ENCODE measurements around the gene SH3BP2.

SH3BP2 gene

DNA sequence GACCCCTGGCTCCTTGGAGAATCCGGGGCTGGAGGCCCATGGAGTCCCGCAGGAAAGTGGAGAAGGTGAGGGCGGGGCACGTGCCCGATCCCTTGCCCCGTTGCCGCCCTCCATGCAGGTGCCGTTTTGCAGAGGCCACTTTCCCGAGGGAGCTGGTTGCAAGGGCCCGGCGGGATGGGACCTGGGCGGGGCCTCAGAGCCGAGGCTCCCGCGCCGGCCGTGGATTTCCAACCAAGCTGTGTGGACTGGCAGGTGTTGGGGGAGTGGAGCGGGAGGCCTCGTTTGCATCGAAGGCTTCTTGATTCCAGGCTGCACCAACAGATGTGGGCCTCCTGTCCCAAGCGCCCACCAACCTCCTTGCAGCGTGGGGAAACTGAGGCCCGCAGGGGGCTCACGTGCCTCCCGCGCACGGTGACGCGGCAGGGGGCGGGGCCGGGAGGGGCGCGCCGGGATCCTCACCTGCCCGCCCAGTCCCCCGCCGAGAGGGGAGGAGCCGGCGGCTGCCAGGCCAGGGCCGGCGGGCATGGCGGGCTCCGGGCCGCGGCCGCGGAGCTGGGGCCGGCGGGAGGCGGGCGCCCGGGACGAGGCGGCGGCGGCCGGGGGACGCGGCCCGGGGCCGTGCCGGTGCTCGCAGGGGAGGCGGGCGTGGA, 24.9 kb downstream of the SH3BP2 start:
- Histone ChIP-seq H3K9ac (ENCODE audit: low read length) (peak overlapping the region; percentile 88), H3K4ac (ENCODE audit: low read depth, low read length) (peak overlapping the region; percentile 74), H3K36me3 (ENCODE audit: control insufficient read depth in 1 of 2, insufficient read depth in 2 of 2, low read length in 2 of 2) (peaks cover 11 to 15% of the 10 kb centered on the region in 2 experiments), H3K4me3 (ENCODE audit: low read depth, low read length) (peak overlapping the region; percentile 85), H2AK5ac (ENCODE audit: low read length) (no peak overlapping the region), H3K27ac (ENCODE audit: low read depth, low read length) (no peak overlapping the region), H3K14ac (ENCODE audit: low read length) (peak overlapping the region; percentile 88), H3K79me2 (ENCODE audit: control insufficient read depth, insufficient read depth, low read length, poor library complexity) (peaks cover 5% of the 10 kb centered on the region), H3K4me1 (ENCODE audit: control insufficient read depth in 1 of 2, insufficient read depth in 2 of 2, low read length in 2 of 2) (peaks cover 4 to 5% of the 10 kb centered on the region in 2 experiments), H3K18ac (ENCODE audit: low read length) (peak overlapping the region; percentile 83), H2AFZ (ENCODE audit: insufficient read depth, low read length, poor library complexity) (peak overlapping the region; percentile 79), H2BK120ac (ENCODE audit: insufficient read depth, low read length, poor library complexity) (no peak overlapping the region), H4K12ac (ENCODE audit: low read depth, low read length) (peak overlapping the region; percentile 89), H4K91ac (ENCODE audit: low read depth, low read length) (peak overlapping the region; percentile 92), H2BK5ac (ENCODE audit: low read depth, low read length, poor library complexity) (no peak overlapping the region), H2BK12ac (ENCODE audit: low read length) (no peak overlapping the region), H3K4me2 (ENCODE audit: low read length) (peak overlapping the region; percentile 60), H3K79me1 (ENCODE audit: low read length) (peaks cover 4% of the 10 kb centered on the region), H3K9me3 (ENCODE audit: insufficient read depth, low read depth, low read length) (peaks cover 1% of the 10 kb centered on the region), H3K27me3 (ENCODE audit: insufficient read depth, low read length) (no peaks in the 10 kb centered on the region), H4K8ac (ENCODE audit: low read depth, low read length) (peak overlapping the region; percentile 92), H3K23ac (ENCODE audit: low read length) (no peak overlapping the region)
- no CpG with 5 or more reads among the region's 65 CpGs for WGBS (ENCODE audit: extremely low coverage, insufficient coverage, insufficient read length)
- peak; percentile 19 to 43 for DNase-seq

DNA sequence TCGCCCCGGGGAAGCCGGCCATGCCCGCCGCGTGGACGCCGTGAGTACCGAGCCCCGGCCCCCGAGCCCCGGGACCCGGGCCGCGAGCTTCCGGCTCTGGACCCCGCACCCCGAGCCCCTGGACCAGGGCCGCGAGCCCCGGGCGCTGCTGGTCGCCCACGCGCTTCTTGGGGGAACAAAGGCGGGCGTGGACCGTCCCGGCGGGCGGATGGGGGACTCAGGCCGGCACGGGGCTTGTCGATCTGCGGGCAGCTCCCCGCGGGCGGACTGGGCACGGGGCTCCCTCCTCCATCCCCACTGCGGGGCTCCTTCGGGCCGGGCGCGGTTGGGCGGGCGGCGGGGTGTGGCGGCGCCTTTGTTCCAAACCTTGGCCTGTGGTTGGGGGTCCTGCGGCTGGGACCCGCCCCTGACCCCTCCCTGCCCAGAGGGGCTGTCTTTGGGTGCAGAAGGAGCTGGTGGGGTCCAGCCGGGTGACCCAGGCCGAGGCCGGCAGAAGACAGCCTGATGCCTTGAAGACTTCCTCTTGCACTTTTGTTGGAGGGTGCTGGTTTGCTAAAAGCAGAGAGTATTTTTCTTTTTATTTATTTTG, 25.6 kb downstream of the SH3BP2 start:
- Histone ChIP-seq H3K4me2 (ENCODE audit: low read length) (peak overlapping the region; percentile 60), H3K79me2 (ENCODE audit: control insufficient read depth, insufficient read depth, low read length, poor library complexity) (peaks cover 5% of the 10 kb centered on the region), H2BK120ac (ENCODE audit: insufficient read depth, low read length, poor library complexity) (peak overlapping the region; percentile 86), H3K4me3 (ENCODE audit: low read depth, low read length) (peak overlapping the region; percentile 85), H3K79me1 (ENCODE audit: low read length) (peaks cover 4% of the 10 kb centered on the region), H3K23ac (ENCODE audit: low read length) (no peak overlapping the region), H2BK5ac (ENCODE audit: low read depth, low read length, poor library complexity) (no peak overlapping the region), H3K27ac (ENCODE audit: low read depth, low read length) (no peak overlapping the region), H2AK5ac (ENCODE audit: low read length) (peak overlapping the region; percentile 67), H3K9me3 (ENCODE audit: insufficient read depth, low read depth, low read length) (peaks cover 1% of the 10 kb centered on the region), H4K12ac (ENCODE audit: low read depth, low read length) (peak overlapping the region; percentile 89), H4K91ac (ENCODE audit: low read depth, low read length) (peak overlapping the region; percentile 92), H3K14ac (ENCODE audit: low read length) (peak overlapping the region; percentile 88), H3K18ac (ENCODE audit: low read length) (peak overlapping the region; percentile 83), H2AFZ (ENCODE audit: insufficient read depth, low read length, poor library complexity) (peak overlapping the region; percentile 79), H4K8ac (ENCODE audit: low read depth, low read length) (peak overlapping the region; percentile 92), H3K4ac (ENCODE audit: low read depth, low read length) (peak overlapping the region; percentile 74), H3K4me1 (ENCODE audit: control insufficient read depth in 1 of 2, insufficient read depth in 2 of 2, low read length in 2 of 2) (peaks cover 4 to 5% of the 10 kb centered on the region in 2 experiments), H3K36me3 (ENCODE audit: control insufficient read depth in 1 of 2, insufficient read depth in 2 of 2, low read length in 2 of 2) (peaks cover 17 to 21% of the 10 kb centered on the region in 2 experiments), H3K9ac (ENCODE audit: low read length) (peak overlapping the region; percentile 88), H3K27me3 (ENCODE audit: insufficient read depth, low read length) (no peaks in the 10 kb centered on the region), H2BK12ac (ENCODE audit: low read length) (no peak overlapping the region)
- DNase-seq: no peak
- WGBS (ENCODE audit: extremely low coverage, insufficient coverage, insufficient read length): no CpG with 5 or more reads among the region's 54 CpGs

DNA sequence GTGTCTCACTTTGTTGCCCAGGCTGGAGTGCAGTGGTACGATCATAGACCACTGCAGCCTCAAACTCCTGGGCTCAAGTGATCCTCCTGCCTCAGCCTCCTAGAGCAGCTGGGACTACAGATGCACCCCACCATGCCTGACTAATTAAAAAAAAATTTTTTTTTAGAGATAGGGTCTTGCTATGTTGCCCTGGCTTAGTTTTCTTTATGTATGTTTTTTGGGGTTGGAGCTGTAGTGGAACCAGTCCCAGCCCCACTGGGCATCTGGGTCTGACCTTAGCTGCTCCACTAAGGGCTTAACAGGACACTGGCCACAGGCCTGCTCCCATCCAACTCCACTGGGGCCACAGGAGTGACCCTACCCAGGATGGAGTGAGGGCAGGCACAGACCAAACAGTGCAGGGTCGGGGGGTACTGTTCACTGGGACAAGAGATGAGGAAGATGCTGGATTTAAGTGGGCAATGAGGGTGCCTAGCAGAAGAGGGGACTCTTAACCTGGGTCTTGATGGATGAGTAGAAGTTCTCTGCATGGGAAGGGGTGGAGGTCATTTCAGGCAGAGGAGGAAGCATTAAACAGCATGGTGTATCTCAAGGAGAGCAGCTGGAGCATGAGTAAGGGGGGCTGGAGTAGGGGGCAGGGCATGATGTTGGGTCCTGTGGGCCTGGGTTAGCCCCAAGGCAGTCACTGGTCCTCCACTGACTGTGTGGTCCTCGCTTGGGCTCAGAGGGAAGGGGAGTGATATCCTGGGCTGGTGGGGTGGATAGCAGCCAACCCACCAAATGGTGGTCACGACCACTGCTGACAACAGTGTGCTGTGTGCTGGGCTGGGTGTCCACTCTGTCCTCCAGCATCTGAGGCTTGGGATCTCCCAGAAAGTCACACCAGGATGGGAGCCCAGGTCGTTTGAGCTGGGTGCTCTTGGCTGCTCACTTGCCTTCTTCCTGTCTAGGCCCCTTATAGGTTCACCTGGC, 26.6 kb downstream of the SH3BP2 start:
- H3K23ac ChIP-seq (ENCODE audit: low read length): no peak overlapping the region
- H2AFZ ChIP-seq (ENCODE audit: insufficient read depth, low read length, poor library complexity): no peak overlapping the region
- no peak overlapping the region for H2BK12ac ChIP-seq (ENCODE audit: low read length)
- peaks cover 4% of the 10 kb centered on the region for H3K9me3 ChIP-seq (ENCODE audit: insufficient read depth, low read depth, low read length)
- no peak overlapping the region for H2AK5ac ChIP-seq (ENCODE audit: low read length)
- H4K91ac ChIP-seq (ENCODE audit: low read depth, low read length): no peak overlapping the region
- no peak for DNase-seq
- no peak overlapping the region for H3K14ac ChIP-seq (ENCODE audit: low read length)
- no peak overlapping the region for H3K9ac ChIP-seq (ENCODE audit: low read length)
- H3K4me3 ChIP-seq (ENCODE audit: low read depth, low read length): no peak overlapping the region
- peaks cover 28 to 32% of the 10 kb centered on the region in 2 experiments for H3K36me3 ChIP-seq (ENCODE audit: control insufficient read depth in 1 of 2, insufficient read depth in 2 of 2, low read length in 2 of 2)
- no peak overlapping the region for H3K18ac ChIP-seq (ENCODE audit: low read length)
- no peak overlapping the region for H2BK120ac ChIP-seq (ENCODE audit: insufficient read depth, low read length, poor library complexity)
- no peak overlapping the region for H3K4ac ChIP-seq (ENCODE audit: low read depth, low read length)
- H3K27ac ChIP-seq (ENCODE audit: low read depth, low read length): no peak overlapping the region
- H3K27me3 ChIP-seq (ENCODE audit: insufficient read depth, low read length): no peaks in the 10 kb centered on the region
- no peak overlapping the region for H3K4me2 ChIP-seq (ENCODE audit: low read length)
- H2BK5ac ChIP-seq (ENCODE audit: low read depth, low read length, poor library complexity): no peak overlapping the region
- no CpG with 5 or more reads among the region's 5 CpGs for WGBS (ENCODE audit: extremely low coverage, insufficient coverage, insufficient read length)
- H3K79me2 ChIP-seq (ENCODE audit: control insufficient read depth, insufficient read depth, low read length, poor library complexity): peaks cover 5% of the 10 kb centered on the region
- H3K4me1 ChIP-seq (ENCODE audit: control insufficient read depth in 1 of 2, insufficient read depth in 2 of 2, low read length in 2 of 2): peaks cover 4 to 5% of the 10 kb centered on the region in 2 experiments
- peaks cover 4% of the 10 kb centered on the region for H3K79me1 ChIP-seq (ENCODE audit: low read length)
- H4K8ac ChIP-seq (ENCODE audit: low read depth, low read length): no peak overlapping the region
- H4K12ac ChIP-seq (ENCODE audit: low read depth, low read length): no peak overlapping the region

DNA sequence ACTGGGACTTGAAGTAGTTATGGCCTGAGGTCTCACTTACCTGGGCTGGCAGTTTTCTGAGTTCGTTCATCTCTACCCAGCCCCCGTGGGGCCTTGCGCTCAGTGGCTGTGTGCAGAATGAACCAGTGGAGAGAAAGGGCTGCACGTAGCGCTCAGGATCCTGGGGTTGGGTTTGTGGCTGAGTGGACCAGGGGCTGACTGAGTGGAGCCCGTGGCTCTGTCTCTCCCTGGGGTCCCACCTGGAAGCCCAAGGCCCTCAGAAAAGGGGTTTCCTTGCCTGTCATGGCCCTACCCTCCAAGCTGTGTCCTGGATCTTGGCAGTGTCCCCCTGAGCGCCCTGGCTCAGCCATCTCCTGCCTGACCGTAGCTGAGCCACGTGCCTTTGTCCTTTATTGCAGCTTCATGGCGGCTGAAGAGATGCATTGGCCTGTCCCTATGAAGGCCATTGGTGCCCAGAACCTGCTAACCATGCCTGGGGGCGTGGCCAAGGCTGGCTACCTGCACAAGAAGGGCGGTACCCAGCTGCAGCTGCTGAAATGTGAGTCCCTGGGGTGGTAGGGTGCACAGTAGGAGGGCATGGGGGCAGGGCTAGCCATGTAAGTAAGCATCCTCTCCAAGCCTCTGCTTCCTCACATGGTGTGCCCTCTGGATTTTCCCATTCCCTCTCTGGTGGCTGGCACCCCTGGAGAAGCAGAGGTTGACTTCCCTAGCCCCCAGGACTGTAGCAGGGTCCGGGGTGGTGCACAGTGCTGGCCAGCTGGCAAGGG, 27.5 kb downstream of the SH3BP2 start:
- WGBS (ENCODE audit: extremely low coverage, insufficient coverage, insufficient read length): no CpG with 5 or more reads among the region's 13 CpGs
- no peak overlapping the region for H4K8ac ChIP-seq (ENCODE audit: low read depth, low read length)

More for the DNA sequence above, 27.5 kb downstream of the SH3BP2 start:
- Histone ChIP-seq H3K9ac (ENCODE audit: low read length) (no peak overlapping the region), H3K23ac (ENCODE audit: low read length) (no peak overlapping the region), H4K12ac (ENCODE audit: low read depth, low read length) (no peak overlapping the region), H2BK120ac (ENCODE audit: insufficient read depth, low read length, poor library complexity) (no peak overlapping the region), H4K91ac (ENCODE audit: low read depth, low read length) (no peak overlapping the region), H3K27ac (ENCODE audit: low read depth, low read length) (no peak overlapping the region), H3K79me2 (ENCODE audit: control insufficient read depth, insufficient read depth, low read length, poor library complexity) (peaks cover 5% of the 10 kb centered on the region), H3K4ac (ENCODE audit: low read depth, low read length) (no peak overlapping the region), H3K4me2 (ENCODE audit: low read length) (no peak overlapping the region), H2AK5ac (ENCODE audit: low read length) (no peak overlapping the region), H2AFZ (ENCODE audit: insufficient read depth, low read length, poor library complexity) (no peak overlapping the region), H3K36me3 (ENCODE audit: control insufficient read depth in 1 of 2, insufficient read depth in 2 of 2, low read length in 2 of 2) (peaks cover 37 to 40% of the 10 kb centered on the region in 2 experiments), H3K9me3 (ENCODE audit: insufficient read depth, low read depth, low read length) (peaks cover 4% of the 10 kb centered on the region), H2BK12ac (ENCODE audit: low read length) (no peak overlapping the region), H3K4me1 (ENCODE audit: control insufficient read depth in 1 of 2, insufficient read depth in 2 of 2, low read length in 2 of 2) (peaks cover 4 to 5% of the 10 kb centered on the region in 2 experiments), H3K27me3 (ENCODE audit: insufficient read depth, low read length) (no peaks in the 10 kb centered on the region), H2BK5ac (ENCODE audit: low read depth, low read length, poor library complexity) (no peak overlapping the region), H3K79me1 (ENCODE audit: low read length) (peaks cover 4% of the 10 kb centered on the region), H3K14ac (ENCODE audit: low read length) (no peak overlapping the region), H3K18ac (ENCODE audit: low read length) (no peak overlapping the region), H3K4me3 (ENCODE audit: low read depth, low read length) (no peak overlapping the region)
- DNase-seq: no peak
